Measurements from ENCODE around the gene GNG8.
A peak's percentile ranks its signal among the peaks of the same experiment; 100 is the strongest.

The GNG8 gene

GRCh38 chr19:46635920-46636761 lies at the start of gene GNG8:
Gene GNG8 (minus strand): TSS chr19:46636202. CDS start chr19:46634682, 1,520 bp downstream.
- Mint-ChIP-seq H3K4me1 (ENCODE audit: low read depth) (peaks cover 41% of the 10 kb centered on the region), H3K4me3 (no peak within 1 kb of the TSS), H3K36me3 (ENCODE audit: low read depth) (no peaks in the 10 kb centered on the region), H3K27ac (no peak within 1 kb of the TSS), H3K27me3 (peaks cover 44% of the 10 kb centered on the region), H3K9me3 (no peaks in the 10 kb centered on the region)
- intact Hi-C loops (cut with micrococcal nuclease), result no loop called here

GRCh38 chr19:46685189-46685588 lies 49.2 kb upstream of the GNG8 start:
- no peaks in the 10 kb centered on the region for H3K9me3 Mint-ChIP-seq
- no peak overlapping the region for H3K27ac Mint-ChIP-seq
- intact Hi-C loops (cut with micrococcal nuclease), result no loop called here
- H3K4me1 Mint-ChIP-seq (ENCODE audit: low read depth), result no peaks in the 10 kb centered on the region
- H3K27me3 Mint-ChIP-seq, result no peaks in the 10 kb centered on the region
- no peak overlapping the region for H3K4me3 Mint-ChIP-seq
- peaks cover 99% of the 10 kb centered on the region for H3K36me3 Mint-ChIP-seq (ENCODE audit: low read depth)

- H3K9me3 Mint-ChIP-seq, result no peaks in the 10 kb centered on the region
- intact Hi-C loops (cut with micrococcal nuclease), result no loop called here
- H3K4me3 Mint-ChIP-seq, result no peak overlapping the region
- H3K27me3 Mint-ChIP-seq, result no peaks in the 10 kb centered on the region
- H3K4me1 Mint-ChIP-seq (ENCODE audit: low read depth), result peaks cover 6% of the 10 kb centered on the region
- no peak overlapping the region for H3K27ac Mint-ChIP-seq
- H3K36me3 Mint-ChIP-seq (ENCODE audit: low read depth), result peaks cover 90% of the 10 kb centered on the region
Observed at GRCh38 chr19:46678110-46678732, 42.2 kb upstream of the GNG8 start.

GRCh38 chr19:46674416-46675178 lies 38.6 kb upstream of the GNG8 start:
- intact Hi-C loops (cut with micrococcal nuclease), result no loop called here
- no peak overlapping the region for H3K27ac Mint-ChIP-seq
- H3K27me3 Mint-ChIP-seq, result peaks cover 1% of the 10 kb centered on the region
- H3K4me3 Mint-ChIP-seq, result no peak overlapping the region
- no peaks in the 10 kb centered on the region for H3K9me3 Mint-ChIP-seq
- peaks cover 6% of the 10 kb centered on the region for H3K4me1 Mint-ChIP-seq (ENCODE audit: low read depth)
- H3K36me3 Mint-ChIP-seq (ENCODE audit: low read depth), result peaks cover 60% of the 10 kb centered on the region

GRCh38 chr19:46670813-46671212 lies 34.8 kb upstream of the GNG8 start:
- H3K4me1 Mint-ChIP-seq (ENCODE audit: low read depth), result peaks cover 6% of the 10 kb centered on the region
- intact Hi-C loops (cut with micrococcal nuclease), result no loop called here
- peaks cover 1% of the 10 kb centered on the region for H3K27me3 Mint-ChIP-seq
- peaks cover 29% of the 10 kb centered on the region for H3K36me3 Mint-ChIP-seq (ENCODE audit: low read depth)
- no peak overlapping the region for H3K4me3 Mint-ChIP-seq
- H3K9me3 Mint-ChIP-seq, result no peaks in the 10 kb centered on the region
- H3K27ac Mint-ChIP-seq, result no peak overlapping the region

- intact Hi-C loops (cut with micrococcal nuclease), result no loop called here
- Mint-ChIP-seq H3K27ac (no peak overlapping the region), H3K9me3 (no peaks in the 10 kb centered on the region), H3K36me3 (ENCODE audit: low read depth) (peaks cover 11% of the 10 kb centered on the region), H3K27me3 (peaks cover 9% of the 10 kb centered on the region), H3K4me3 (no peak overlapping the region), H3K4me1 (ENCODE audit: low read depth) (no peaks in the 10 kb centered on the region)
Observed at GRCh38 chr19:46668662-46669061, 32.7 kb upstream of the GNG8 start.

- Mint-ChIP-seq H3K36me3 (ENCODE audit: low read depth) (no peaks in the 10 kb centered on the region), H3K27me3 (peaks cover 22% of the 10 kb centered on the region), H3K9me3 (no peaks in the 10 kb centered on the region), H3K27ac (no peak overlapping the region), H3K4me1 (ENCODE audit: low read depth) (peaks cover 18% of the 10 kb centered on the region), H3K4me3 (no peak overlapping the region)
- intact Hi-C loops (cut with micrococcal nuclease), result no loop called here
Observed at GRCh38 chr19:46665072-46665471, 29.1 kb upstream of the GNG8 start.

- Mint-ChIP-seq H3K36me3 (ENCODE audit: low read depth) (no peaks in the 10 kb centered on the region), H3K4me3 (peak overlapping the region; percentile 67), H3K4me1 (ENCODE audit: low read depth) (peaks cover 34% of the 10 kb centered on the region), H3K27ac (peak overlapping the region; percentile 57), H3K9me3 (no peaks in the 10 kb centered on the region), H3K27me3 (peaks cover 49% of the 10 kb centered on the region)
- intact Hi-C loops (cut with micrococcal nuclease), result loop anchor here (1.0 to 5.0 kb wide), 3 partner anchors 28 to 135 kb away; no protein-coding TSS in a partner anchor
Observed at GRCh38 chr19:46661735-46662592, 26.0 kb upstream of the GNG8 start.

GRCh38 chr19:46661020-46661731 lies 25.2 kb upstream of the GNG8 start, which contains the start of gene DACT3:
Gene DACT3 (minus strand): TSS chr19:46661182. CDS start chr19:46661064, 118 bp downstream.
- H3K36me3 Mint-ChIP-seq (ENCODE audit: low read depth), result no peaks in the 10 kb centered on the region
- peaks cover 34% of the 10 kb centered on the region for H3K4me1 Mint-ChIP-seq (ENCODE audit: low read depth)
- H3K27ac Mint-ChIP-seq, result peak within 1 kb of the TSS; percentile 57
- H3K27me3 Mint-ChIP-seq, result peaks cover 56% of the 10 kb centered on the region
- peak within 1 kb of the TSS; percentile 67 for H3K4me3 Mint-ChIP-seq
- intact Hi-C loops (cut with micrococcal nuclease), result loop anchor here (1.0 to 5.0 kb wide), 2 partner anchors 27 to 134 kb away; no protein-coding TSS in a partner anchor
- H3K9me3 Mint-ChIP-seq, result no peaks in the 10 kb centered on the region

GRCh38 chr19:46660551-46661019 lies 24.6 kb upstream of the GNG8 start:
- intact Hi-C loops (cut with micrococcal nuclease), result loop anchor here (1.0 to 5.0 kb wide), 2 partner anchors 26 to 133 kb away; no protein-coding TSS in a partner anchor
- Mint-ChIP-seq H3K27me3 (peaks cover 59% of the 10 kb centered on the region), H3K36me3 (ENCODE audit: low read depth) (no peaks in the 10 kb centered on the region), H3K9me3 (no peaks in the 10 kb centered on the region), H3K27ac (peak overlapping the region; percentile 46), H3K4me1 (ENCODE audit: low read depth) (peaks cover 34% of the 10 kb centered on the region), H3K4me3 (peak overlapping the region; percentile 67)

- Mint-ChIP-seq H3K27ac (peak overlapping the region; percentile 54), H3K4me1 (ENCODE audit: low read depth) (peaks cover 34% of the 10 kb centered on the region), H3K36me3 (ENCODE audit: low read depth) (no peaks in the 10 kb centered on the region), H3K27me3 (peaks cover 63% of the 10 kb centered on the region), H3K9me3 (no peaks in the 10 kb centered on the region), H3K4me3 (peak overlapping the region; percentile 64)
- intact Hi-C loops (cut with micrococcal nuclease), result loop anchor here (5.0 kb wide), 1 partner anchor 133 kb away; no protein-coding TSS in a partner anchor
Observed at GRCh38 chr19:46660008-46660517, 24.1 kb upstream of the GNG8 start.
